Activated B cell treated with CpG ODN at 0.5 μM for 24 hours (primary cell): ENCODE data around the gene LETM1. TPM values are rescaled to one million over a fixed set of nuclear protein-coding genes. Genes with fewer than 3 reads are reported as not detected.

Source experiments
- ATAC-seq: fragments of 200-7000 bp; cut with Tn5 transposase; one replicate; pipeline ENCODE4 v1.10.0; 2021; ENCODE audit warnings: low read depth, mild to moderate bottlenecking, moderate library complexity
- CTCF ChIA-PET: fragments of 350-600 bp; sonication (Branson Sonifier 250); formaldehyde crosslinking; loops from one replicate; lab custom pipeline; 2021; ENCODE audit warnings: antibody characterized with exemption; lab: Charles Lee
- POLR2A ChIA-PET: fragments of 350-600 bp; sonication (Branson Sonifier 250); formaldehyde crosslinking; loops from one replicate; lab custom pipeline; 2021; ENCODE audit warnings: antibody characterized with exemption; lab: Charles Lee
- DNase-seq: peaks from one replicate; pipeline ENCODE4 v3.0.0; 2022
- H3K27ac Mint-ChIP-seq: one replicate; pipeline ENCODE4 v1.8.0; 2020; ENCODE audit warnings: mixed read lengths
- H3K27me3 Mint-ChIP-seq: one replicate; pipeline ENCODE4 v1.8.0; 2021; ENCODE audit warnings: mixed read lengths
- H3K36me3 Mint-ChIP-seq: one replicate; pipeline ENCODE4 v1.8.0; 2021; ENCODE audit warnings: low read depth, mixed read lengths
- H3K4me1 Mint-ChIP-seq: one replicate; pipeline ENCODE4 v1.8.0; 2021; ENCODE audit warnings: mixed read lengths
- H3K4me3 Mint-ChIP-seq: one replicate; pipeline ENCODE4 v1.8.0; 2020; ENCODE audit warnings: mild to moderate bottlenecking, mixed read lengths
- H3K9me3 Mint-ChIP-seq: one replicate; pipeline ENCODE4 v1.8.0; 2020; ENCODE audit warnings: mixed read lengths
- CTCF ChIP-seq: fragments of 200-600 bp; IDR thresholded peaks from one replicate; pipeline ENCODE4 v1.8.0; 2022; ENCODE audit warnings: antibody characterized with exemption, mild to moderate bottlenecking
- intact Hi-C: fragments of 100-400 bp; cut with micrococcal nuclease; formaldehyde crosslinking; loops from one replicate; pipeline ENCODE4 v1.15.1; 2024
- total RNA-seq: library from RNA; stranded (reverse); gene quantifications from 2 replicates; pipeline ENCODE4 v1.2.3, GENCODE V29; 2022

Gene LETM1
- total RNA-seq, 1 donor from 2014 or later = 60.3 TPM

- Mint-ChIP-seq H3K27ac (peak overlapping the region; percentile 68), H3K4me1 (peaks cover 20% of the 10 kb centered on the region), H3K36me3 (no peaks in the 10 kb centered on the region), H3K9me3 (no peaks in the 10 kb centered on the region), H3K4me3 (peak overlapping the region; percentile 79), H3K27me3 (no peaks in the 10 kb centered on the region)
- intact Hi-C loops = no loop called here
- POLR2A ChIA-PET = interaction anchor here (0.6 to 1.0 kb wide), 2 partner anchors 8 to 36 kb away, joined by 4 read pairs; no protein-coding TSS in a partner anchor
- DNase-seq (no peak), ATAC-seq (peak; percentile 65)
- no peak for TF ChIP-seq CTCF
- CTCF ChIA-PET = interaction anchor here (0.9 to 1.7 kb wide), 2 partner anchors 38 to 169 kb away, joined by 3 to 4 read pairs; no protein-coding TSS in a partner anchor
These were observed 6.3 kb upstream of the LETM1 start for GRCh38 chr4:1862055-1862911.

- Mint-ChIP-seq H3K36me3 (no peaks in the 10 kb centered on the region), H3K4me1 (peaks cover 33% of the 10 kb centered on the region), H3K27me3 (no peaks in the 10 kb centered on the region), H3K4me3 (no peak overlapping the region), H3K27ac (no peak overlapping the region), H3K9me3 (no peaks in the 10 kb centered on the region)
- ChIA-PET POLR2A (interaction anchor here (1.4 kb wide), 2 partner anchors 9 to 11 kb away, joined by 4 to 6 read pairs; partner anchors contain the start of gene NSD2), CTCF (interaction anchor here (0.7 kb wide), 1 partner anchor 13 kb away, joined by 3 read pairs; no protein-coding TSS in a partner anchor)
- ATAC-seq (no peak), DNase-seq (no peak)
- intact Hi-C loops = loop anchor here (5.0 kb wide), 1 partner anchor 148 kb away; the partner anchor contains the start of gene NELFA
- no peak for TF ChIP-seq CTCF
These were observed 3.4 kb upstream of the LETM1 start for GRCh38 chr4:1859389-1859753.

- no peaks in the 10 kb centered on the region for H3K9me3 Mint-ChIP-seq
- no peak for TF ChIP-seq CTCF
- ChIA-PET POLR2A (interaction anchor here (4.2 kb wide), 1 partner anchor 12 kb away, joined by 35 read pairs; the partner anchor contains the start of gene NSD2), CTCF (interaction anchor here (1.2 kb wide), 1 partner anchor 41 kb away, joined by 4 read pairs; no protein-coding TSS in a partner anchor)
- H3K27ac Mint-ChIP-seq = no peak overlapping the region
- H3K4me1 Mint-ChIP-seq = peaks cover 34% of the 10 kb centered on the region
- no peak for ATAC-seq
- H3K36me3 Mint-ChIP-seq = peaks cover 4% of the 10 kb centered on the region
- intact Hi-C loops = loop anchor here (2.0 to 5.0 kb wide), 2 partner anchors 149 to 511 kb away; partner anchors contain the start of genes NELFA and UVSSA
- no peaks in the 10 kb centered on the region for H3K27me3 Mint-ChIP-seq
- no peak overlapping the region for H3K4me3 Mint-ChIP-seq
- no peak for DNase-seq
These were observed 2.0 kb upstream of the LETM1 start for GRCh38 chr4:1857931-1858330.

- DNase-seq = no peak
- POLR2A ChIA-PET = interaction anchor here (0.8 to 4.2 kb wide), 5 partner anchors 11 to 145 kb away, joined by 3 to 35 read pairs (median 4); partner anchors contain the start of genes NSD2, SLBP, TACC3 and TMEM129
- Mint-ChIP-seq H3K4me1 (peaks cover 29% of the 10 kb centered on the region), H3K4me3 (peak overlapping the region; percentile 83), H3K27ac (no peak overlapping the region), H3K36me3 (peaks cover 7% of the 10 kb centered on the region), H3K9me3 (no peaks in the 10 kb centered on the region), H3K27me3 (no peaks in the 10 kb centered on the region)
- CTCF ChIA-PET = interaction anchor here (2.2 kb wide), 1 partner anchor 13 kb away, joined by 6 read pairs; no protein-coding TSS in a partner anchor
- TF ChIP-seq CTCF = no peak
- ATAC-seq = no peak
- intact Hi-C loops = loop anchor here (1.0 to 5.0 kb wide), 7 partner anchors 13 to 510 kb away; partner anchors contain the start of genes NELFA, SLBP and UVSSA
These were observed 1.2 kb upstream of the LETM1 start for GRCh38 chr4:1856943-1857699.
